Lower leg skin (tissue), 4 donors: ENCODE results near the gene THAP9. TPM values are rescaled to one million over a fixed set of nuclear protein-coding genes. Genes with fewer than 3 reads are reported as not detected.

Source experiments
- DNase-seq, 2 donors: peaks; one replicate each; pipeline ENCODE4 v3.0.0-alpha.2; 2019; ENCODE audit warnings: low spot score in 2 of 2
- H3K4me3 ChIP-seq: fragments of 200-600 bp; sonication (generic); 2 replicates; pipeline ENCODE4 v1.5.1; 2017; ENCODE audit warnings: mild to moderate bottlenecking, low read depth; ENCODE audit not compliant: poor library complexity, severe bottlenecking
- POLR2A ChIP-seq, 2 donors: fragments of 450-650 bp; IDR thresholded peaks; one replicate each; pipeline ENCODE4 v1.6.1; 2016 to 2017; ENCODE audit warnings: antibody characterized with exemption in 2 of 2, mild to moderate bottlenecking in 1 of 2, moderate library complexity in 1 of 2
- WGBS, 2 donors: methylation state at CpG; one replicate each; pipeline ENCODE4 v1.1.5; 2018; 5-methylcytosine and 5-hydroxymethylcytosine counted together
- intact Hi-C: fragments of 100-400 bp; cut with DNase I; formaldehyde crosslinking; loops from one replicate; pipeline ENCODE4 v1.15.0; 2023; ENCODE audit warnings: low total_unique reads
- total RNA-seq, 4 donors: library from RNA; depleted of rRNA; stranded (reverse); fragments of >200 nt; gene quantifications; one replicate each; pipeline ENCODE4 v1.1.0, GENCODE V29; 2016
- TF ChIP-seq, protein P1 (sequence below), 3 donors: fragments of 450-650 bp; IDR thresholded peaks; one replicate each; pipeline ENCODE4 v1.5.1; 2016; ENCODE audit warnings: antibody characterized with exemption in 3 of 3, mild to moderate bottlenecking in 3 of 3, moderate library complexity in 2 of 3

THAP9 gene
- total RNA-seq, 4 donors from 2014 or later: 3.2 to 3.8 (median 3.5) TPM

DNA sequence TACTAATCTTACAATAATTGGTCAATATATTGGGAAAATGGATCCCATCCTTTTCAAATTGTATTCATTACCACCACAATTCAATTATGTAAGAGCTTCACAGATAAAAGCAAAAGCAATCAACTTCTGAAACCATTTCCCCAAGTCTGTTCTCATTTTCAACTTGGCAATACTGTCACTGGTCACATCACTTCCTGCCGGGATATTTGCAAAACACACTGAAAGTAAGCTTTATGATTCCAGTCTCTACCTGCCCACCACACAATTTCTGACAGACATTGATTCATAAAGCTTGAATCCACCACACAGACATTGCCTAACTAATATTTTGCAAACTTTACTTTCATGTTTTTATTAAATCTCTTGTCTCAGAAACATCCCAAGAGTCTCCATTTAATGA lies 56.5 kb downstream of the THAP9 start:
- intact Hi-C loops: no loop called here
- TF ChIP-seq, protein P1, sequence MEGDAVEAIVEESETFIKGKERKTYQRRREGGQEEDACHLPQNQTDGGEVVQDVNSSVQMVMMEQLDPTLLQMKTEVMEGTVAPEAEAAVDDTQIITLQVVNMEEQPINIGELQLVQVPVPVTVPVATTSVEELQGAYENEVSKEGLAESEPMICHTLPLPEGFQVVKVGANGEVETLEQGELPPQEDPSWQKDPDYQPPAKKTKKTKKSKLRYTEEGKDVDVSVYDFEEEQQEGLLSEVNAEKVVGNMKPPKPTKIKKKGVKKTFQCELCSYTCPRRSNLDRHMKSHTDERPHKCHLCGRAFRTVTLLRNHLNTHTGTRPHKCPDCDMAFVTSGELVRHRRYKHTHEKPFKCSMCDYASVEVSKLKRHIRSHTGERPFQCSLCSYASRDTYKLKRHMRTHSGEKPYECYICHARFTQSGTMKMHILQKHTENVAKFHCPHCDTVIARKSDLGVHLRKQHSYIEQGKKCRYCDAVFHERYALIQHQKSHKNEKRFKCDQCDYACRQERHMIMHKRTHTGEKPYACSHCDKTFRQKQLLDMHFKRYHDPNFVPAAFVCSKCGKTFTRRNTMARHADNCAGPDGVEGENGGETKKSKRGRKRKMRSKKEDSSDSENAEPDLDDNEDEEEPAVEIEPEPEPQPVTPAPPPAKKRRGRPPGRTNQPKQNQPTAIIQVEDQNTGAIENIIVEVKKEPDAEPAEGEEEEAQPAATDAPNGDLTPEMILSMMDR (IDR thresholded peaks at IDR 0.05): no peak
- no peak for TF ChIP-seq POLR2A (IDR thresholded peaks at IDR 0.05)
- H3K4me3 ChIP-seq: no peak overlapping the region
- DNase-seq: no peak
- WGBS, 2 donors: 78 to 87% methylated on average over 1 of the region's 1 CpG

DNA sequence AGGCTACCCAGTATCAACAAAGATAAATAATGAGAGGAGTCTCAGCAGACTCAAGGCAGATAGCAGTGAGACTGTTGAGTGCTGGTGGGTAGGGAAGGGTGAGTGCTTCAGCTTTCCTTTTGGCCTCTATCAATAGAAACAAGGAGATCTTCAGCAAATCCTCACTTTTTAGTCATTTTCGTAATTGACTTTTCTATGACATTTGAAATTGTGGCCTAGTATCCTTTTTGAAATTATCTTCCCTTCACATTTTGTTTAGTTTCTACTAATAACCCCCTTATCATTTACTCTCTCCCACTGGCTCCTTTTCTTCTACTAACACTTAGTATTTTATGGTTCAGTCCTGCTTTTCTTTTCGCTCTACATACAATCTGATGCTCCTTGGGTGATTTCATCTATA lies 65.2 kb downstream of the THAP9 start:
- TF ChIP-seq POLR2A (IDR thresholded peaks at IDR 0.05): no peak
- TF ChIP-seq, protein P1 (IDR thresholded peaks at IDR 0.05): no peak
- 97 to 100% methylated on average over 2 of the region's 2 CpGs for WGBS, 2 donors
- intact Hi-C loops: no loop called here
- no peak for DNase-seq
- no peak overlapping the region for H3K4me3 ChIP-seq

DNA sequence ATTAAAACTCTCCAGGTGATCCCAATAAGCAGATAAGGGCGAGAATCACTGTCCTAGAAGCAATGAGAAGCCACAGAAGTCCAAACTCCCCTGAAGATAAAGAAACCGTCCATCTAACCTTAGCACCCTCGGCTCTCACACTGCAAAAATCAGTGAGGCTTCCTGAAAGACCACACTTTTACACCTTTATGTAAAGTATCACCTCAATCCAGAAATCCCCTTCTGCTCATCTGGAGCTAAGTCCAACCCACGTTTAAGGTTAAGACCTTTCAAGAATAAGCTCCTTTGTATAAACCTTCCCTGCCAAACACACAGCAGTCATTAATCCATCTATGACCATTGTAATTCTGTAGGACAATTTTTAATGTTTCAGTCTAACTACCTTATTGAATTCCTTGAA lies 68.4 kb downstream of the THAP9 start:
- WGBS, 2 donors: 94 to 98% methylated on average over 4 of the region's 4 CpGs

DNA sequence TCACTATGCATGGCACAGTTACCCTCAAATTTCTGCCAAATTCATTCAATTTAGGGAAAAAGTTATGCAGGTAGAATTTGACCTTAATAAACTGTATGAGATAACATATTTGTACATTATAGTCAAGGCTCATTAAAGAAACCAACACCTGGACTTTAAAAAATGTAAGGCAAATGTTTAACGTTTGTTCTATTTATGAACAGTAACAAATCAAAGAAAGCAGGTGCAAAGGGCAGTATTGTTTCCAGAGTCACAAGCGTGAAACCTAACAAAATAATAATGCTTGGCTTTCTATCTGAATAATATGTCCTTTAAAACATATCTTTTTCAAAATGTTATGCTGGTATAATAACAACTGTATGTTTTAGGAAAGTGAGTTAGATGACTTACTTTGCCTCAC lies 68.9 kb downstream of the THAP9 start:
- intact Hi-C loops: no loop called here
- H3K4me3 ChIP-seq: no peak overlapping the region
- DNase-seq: no peak
- WGBS, 2 donors: 90 to 94% methylated on average over 2 of the region's 2 CpGs
- no peak for TF ChIP-seq POLR2A (IDR thresholded peaks at IDR 0.05)
- TF ChIP-seq, protein P1 (IDR thresholded peaks at IDR 0.05): no peak

More for the DNA sequence above, 68.4 kb downstream of the THAP9 start:
- intact Hi-C loops: no loop called here
- no peak for DNase-seq
- TF ChIP-seq, protein P1 (IDR thresholded peaks at IDR 0.05): no peak
- no peak for TF ChIP-seq POLR2A (IDR thresholded peaks at IDR 0.05)
- no peak overlapping the region for H3K4me3 ChIP-seq

Other genes starting within 250 kb of the THAP9 start
- 10 to 100 TPM in 2 of 4 donors, 1 to 10 TPM in 2; 4.6 to 16.9 (median 11.6) TPM for gene SCD5, start 101.9 kb upstream of the THAP9 start, total RNA-seq
- gene SEC31A, start 9.6 kb upstream of the THAP9 start, total RNA-seq: 100 to 1,000 TPM; 100 to 166 (median 118) TPM
- 10 to 100 TPM; 16.9 to 25.3 (median 17.8) TPM for gene LIN54, start 110.1 kb downstream of the THAP9 start, total RNA-seq
- gene COPS4, start 134.4 kb downstream of the THAP9 start, total RNA-seq: 10 to 100 TPM; 18.4 to 56.5 (median 43.7) TPM
- under 1 TPM in 2 of 4 donors, not detected in 2; 0.39 to 0.88 TPM for gene PLAC8, start 214.0 kb downstream of the THAP9 start, total RNA-seq